OCI-M1 (cell line): ENCODE measurements around the gene FCAMR.

Experiments used
- DNase-seq: peaks from one replicate; lab custom pipeline; 2025; lab: John Stamatoyannopoulos, UW

FCAMR gene

DNA sequence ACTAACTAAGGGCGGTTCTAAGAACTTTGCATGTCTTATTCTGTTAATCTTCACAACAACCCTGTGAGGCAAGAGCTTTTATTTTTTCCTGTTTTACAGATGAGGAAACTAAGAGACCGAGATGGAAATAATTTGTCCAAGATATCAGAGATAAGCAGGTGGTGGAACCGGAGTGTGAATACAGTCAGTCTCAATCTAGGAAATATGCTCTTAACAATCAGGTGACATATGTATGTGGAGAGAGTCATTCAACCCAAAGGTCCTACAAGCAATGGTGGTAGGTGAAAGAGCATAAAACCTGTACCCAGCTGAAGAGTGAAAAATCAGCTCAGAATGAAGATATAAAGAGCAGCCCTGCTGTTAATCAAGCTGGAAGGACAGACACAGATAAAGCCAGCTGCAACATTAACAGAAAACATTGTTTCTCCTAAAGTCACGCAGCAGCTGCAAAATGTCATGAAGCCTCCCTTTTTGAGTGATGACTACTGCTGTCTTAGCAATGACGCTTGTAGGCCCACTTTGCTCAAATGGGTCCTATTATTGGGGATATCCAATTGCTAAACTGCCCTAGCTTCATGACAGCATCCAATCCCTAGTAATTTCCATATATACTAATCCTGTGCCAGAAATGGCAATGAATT lies 30.5 kb upstream of the FCAMR start:
- no peak for DNase-seq

DNA sequence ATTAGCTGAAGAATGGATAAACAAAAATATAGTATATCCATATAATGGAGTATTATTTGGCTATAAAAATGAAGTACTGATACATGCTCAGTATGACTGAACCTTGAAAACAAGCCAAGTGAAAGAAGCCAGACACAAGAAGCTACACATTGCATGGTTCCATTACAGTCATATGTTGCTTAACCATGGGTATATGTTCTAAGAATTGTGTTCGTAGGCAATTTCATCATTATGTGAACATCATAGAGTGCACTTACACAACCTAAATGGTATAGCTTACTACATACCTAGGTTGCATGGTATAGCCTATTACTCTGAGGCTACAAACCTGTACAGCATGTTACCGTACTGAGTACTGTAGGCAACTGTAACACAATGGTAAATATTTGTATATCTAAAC lies 28.6 kb upstream of the FCAMR start:
- DNase-seq: no peak

DNA sequence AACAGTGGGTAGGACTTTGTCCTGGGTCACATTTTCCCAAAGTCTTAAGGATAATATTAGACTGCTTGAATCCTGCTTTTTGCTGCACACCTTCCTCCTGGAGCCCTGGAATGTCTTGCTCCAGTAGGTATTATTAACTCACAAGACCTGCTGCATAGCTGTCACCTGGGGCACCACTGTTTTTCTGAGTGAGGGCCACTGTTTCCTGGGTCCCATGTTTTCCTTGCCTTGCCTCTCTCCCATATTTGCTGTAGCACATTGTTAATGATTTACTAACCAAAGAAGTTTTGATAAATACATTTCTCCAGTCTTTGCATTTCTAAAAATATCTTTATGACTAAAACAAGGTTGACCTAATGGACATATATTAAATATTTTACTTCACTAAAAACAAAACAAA lies 22.5 kb upstream of the FCAMR start:
- DNase-seq: no peak

DNA sequence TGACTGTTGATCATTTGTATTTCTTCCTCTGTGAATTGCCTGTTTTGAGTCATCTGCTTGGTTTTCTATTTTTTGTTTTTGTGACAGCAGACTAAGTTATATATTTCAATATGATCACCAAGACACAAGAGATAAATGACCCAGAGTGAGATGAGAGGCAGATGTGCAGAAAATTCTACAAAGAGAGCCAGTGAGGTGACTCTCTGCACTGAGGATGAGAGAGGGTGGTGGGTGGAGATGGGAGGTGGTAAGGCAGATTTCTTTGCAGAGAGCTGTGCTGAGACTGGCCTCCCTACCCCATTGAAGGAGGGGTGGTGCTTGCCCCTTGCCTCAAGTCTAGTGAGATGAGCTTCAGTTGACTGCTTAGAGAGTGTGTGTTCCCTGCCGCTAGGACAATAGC lies 17.6 kb upstream of the FCAMR start:
- no peak for DNase-seq

DNA sequence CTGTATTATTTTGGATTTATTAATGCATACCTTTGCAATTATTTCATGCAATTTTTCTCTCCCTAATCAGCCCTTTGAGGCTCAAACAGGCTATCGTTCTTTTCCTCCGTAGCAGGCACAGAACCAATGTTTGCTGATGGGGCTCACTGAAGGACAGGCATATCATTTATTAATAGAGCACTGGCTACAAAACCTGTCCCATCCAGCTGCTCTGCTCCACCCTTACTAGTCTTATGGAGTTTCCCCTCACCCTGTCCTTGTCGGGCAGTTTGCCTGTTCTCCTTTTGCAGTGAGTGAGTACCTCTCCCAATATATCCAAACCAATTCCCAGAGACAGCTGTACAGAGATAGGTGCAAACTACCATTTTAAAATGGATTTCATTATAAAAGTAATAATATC lies 16.6 kb upstream of the FCAMR start:
- DNase-seq: no peak

DNA sequence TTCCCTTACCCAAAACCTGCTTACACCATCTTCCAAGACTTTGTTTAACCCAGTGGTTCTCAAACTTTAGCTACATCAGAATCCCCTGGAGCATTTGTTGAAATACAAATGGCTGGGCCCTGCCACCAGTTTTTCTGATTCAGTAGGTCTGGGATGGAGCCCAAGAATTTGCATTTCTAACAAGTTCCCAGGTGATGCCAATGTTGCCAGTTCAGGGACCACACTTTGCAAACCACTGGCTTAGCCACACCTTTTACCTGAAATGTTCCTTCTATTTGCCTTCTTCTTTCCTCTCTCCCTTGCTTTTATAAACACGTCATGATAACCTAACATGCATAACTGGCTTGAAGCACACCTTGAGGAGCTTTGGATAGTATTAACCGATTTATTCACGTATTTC lies 16.1 kb upstream of the FCAMR start:
- no peak for DNase-seq

DNA sequence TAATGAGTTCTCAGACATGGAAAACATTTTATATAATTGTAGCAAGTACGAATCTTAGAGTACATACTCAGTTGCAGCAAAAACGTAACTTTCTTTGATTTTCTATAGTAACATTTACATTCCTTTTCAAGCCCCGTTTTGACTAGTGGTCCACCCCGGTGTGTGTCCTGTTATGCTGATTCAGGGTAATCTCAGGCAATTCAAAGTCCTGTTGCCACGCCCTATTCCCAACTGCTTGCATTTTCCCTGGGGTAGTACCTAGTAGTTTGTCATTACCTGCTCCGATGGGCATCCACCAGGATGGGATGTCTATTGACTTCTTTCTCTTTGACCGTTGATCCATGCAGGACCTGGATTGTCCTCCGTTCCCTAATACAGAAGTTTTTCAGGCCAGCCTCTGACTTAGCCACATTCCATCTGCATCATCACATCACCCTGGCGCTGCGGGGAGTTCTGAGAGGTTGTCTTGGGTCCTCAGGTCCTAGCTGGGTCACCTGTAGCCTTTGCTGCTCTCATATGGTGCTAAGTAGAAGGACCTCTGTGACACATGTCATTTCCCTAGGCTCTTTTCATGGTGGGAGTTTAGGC lies 15.0 kb upstream of the FCAMR start:
- DNase-seq: no peak

DNA sequence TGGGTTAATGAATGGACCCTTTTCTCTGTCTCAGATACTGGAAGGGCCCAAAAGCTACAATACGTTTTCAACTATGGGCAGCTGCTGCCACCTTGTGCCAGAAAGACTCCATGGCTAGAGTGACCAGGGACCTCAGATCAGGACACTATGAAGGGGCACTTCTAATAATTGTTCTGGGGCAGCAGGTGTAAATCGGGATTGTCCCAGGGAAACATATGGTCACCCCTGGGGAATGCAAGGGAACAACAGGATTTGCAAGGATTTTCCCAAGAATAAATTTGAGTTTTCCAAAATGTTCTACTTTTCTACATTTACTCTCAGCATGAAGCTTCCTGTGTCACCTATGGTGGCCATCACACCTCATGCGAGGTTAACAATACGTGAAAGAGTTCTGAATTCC lies 12.0 kb upstream of the FCAMR start:
- peak; percentile 86 for DNase-seq

DNA sequence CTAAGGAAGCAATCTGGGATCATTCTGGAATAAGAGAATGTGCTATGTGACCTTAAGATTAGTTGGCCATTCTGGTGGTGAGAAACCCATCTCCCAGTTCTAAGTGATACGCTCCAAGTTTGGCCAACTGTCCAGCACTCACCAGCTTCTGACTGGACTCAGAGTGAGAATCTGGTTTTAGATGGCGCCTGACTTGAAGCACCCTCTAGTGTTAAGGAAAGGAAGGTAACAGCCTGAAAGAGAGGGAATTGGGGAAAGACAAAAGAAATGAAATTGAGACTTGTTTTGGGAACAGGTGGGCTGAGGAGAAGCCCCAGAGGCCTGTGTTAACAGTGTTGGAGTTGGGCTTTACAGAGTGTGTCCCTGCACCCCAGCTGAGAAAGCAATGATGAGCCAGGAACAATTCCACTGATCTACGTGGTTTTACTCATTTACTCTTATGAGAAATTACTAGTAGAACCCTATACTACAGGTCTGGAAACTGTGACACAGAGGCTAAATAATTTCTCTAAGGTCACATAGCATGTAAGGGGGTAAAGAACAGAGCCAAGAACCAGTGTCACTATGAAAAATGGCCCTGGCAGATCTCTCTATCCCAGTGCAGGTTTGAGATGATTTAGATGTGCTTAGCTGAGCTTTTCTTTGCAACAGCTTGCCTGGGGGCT lies 9.3 kb upstream of the FCAMR start:
- DNase-seq: peak; percentile 69

DNA sequence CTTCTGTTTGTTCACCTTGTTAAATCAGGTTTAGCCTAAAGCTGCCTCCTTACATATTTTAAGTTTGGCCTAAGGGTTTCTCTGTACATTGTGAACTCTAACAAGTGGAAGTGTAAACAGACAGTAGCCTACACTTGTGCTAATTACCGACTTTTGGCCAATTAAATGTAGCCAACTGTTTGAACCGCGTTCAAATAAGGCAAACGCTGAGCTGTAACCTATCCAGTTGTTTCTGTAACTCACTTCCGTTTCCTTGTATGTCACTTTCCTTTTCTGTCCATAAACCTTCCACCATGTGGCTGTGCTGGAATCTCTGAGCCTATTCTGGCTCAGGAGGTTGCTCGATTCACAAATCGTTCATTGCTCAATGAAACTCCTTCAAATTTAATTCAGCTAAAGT lies 8.0 kb upstream of the FCAMR start:
- DNase-seq: no peak

DNA sequence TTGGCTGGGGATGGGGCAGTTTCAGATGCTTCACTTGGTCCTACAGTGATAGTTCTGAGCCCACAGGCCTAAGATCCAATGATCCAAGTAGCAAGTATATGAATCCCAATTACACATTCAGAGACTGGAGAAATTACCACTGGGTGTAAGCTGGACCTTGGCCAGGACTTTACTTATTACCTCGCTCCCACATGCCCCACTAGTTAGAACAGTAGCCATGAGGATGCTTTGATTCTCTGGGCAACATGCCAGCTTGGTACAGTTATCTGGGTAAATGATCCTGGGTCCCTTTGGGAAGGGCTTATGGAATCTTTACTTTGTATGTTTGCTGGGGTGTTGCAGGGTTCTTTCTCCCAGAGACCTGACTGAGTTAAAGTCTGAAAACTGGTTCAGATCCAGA lies 5.0 kb upstream of the FCAMR start:
- no peak for DNase-seq

DNA sequence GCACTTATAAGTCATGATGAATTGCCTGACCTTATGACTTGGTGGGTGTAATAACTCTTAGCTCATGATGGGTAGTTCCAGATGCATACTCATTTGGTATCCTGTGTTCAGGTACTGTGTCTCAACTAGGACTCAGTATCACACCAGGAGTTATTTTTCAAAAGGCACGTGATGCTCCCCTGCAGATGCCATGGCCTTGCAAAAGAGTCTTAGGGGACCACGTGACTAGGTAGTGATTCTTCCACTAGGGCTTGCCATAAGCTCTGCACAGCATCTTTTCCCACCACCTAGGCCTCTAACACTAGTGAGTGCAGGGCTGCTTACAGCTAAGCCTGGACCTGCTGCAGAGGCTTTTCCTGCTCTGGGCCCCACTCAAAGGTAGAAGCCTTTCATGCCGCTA lies 3.9 kb upstream of the FCAMR start:
- no peak for DNase-seq

DNA sequence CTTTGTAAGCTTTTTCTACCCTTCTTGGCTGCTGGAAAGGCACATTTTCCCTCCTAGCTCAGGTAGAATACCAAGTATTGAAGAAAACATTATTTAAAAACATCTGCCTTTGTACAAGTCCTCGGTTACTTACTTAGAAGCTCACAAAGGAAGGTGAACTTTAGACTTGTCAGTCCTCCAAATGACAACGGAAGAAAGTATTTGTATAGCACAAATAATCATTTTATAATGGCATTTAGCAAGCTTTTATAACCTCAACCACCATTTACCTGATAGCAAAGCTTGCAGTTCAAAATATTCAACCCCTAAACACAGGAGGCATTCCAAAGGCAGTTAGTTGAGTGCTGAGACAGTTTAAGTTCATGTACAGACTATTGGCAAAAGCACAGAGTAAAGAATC lies 2.5 kb upstream of the FCAMR start:
- no peak for DNase-seq

DNA sequence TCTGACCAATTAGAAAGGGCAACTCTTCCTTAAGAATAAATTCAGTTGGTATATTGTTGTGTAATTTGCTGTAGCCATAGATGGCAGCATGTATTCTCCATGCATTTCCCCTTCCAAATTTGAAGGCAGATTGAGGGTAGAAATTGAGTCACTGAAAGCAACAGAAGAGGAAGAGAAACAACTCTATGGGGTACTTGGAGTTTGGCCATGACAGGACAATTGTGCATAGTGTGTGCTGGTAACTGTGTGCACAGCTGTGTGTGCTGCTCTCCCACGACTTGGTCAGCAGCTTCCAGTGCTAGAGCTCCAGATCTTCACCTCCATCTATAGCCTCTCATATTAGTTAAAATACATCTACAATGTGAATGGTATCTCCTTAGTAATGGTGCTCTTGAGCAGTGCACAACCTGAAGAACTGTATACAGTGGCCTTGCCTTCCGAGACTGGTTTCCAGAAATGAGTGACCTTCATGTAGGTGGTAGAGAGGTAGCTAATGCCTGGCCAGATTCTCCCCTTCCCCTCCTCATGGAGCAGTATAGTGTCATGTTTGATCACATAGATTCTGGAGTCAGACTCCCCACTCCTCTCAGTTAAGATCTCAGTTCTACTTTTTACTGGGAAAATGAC lies 882 bp upstream of the FCAMR start:
- no peak for DNase-seq

DNA sequence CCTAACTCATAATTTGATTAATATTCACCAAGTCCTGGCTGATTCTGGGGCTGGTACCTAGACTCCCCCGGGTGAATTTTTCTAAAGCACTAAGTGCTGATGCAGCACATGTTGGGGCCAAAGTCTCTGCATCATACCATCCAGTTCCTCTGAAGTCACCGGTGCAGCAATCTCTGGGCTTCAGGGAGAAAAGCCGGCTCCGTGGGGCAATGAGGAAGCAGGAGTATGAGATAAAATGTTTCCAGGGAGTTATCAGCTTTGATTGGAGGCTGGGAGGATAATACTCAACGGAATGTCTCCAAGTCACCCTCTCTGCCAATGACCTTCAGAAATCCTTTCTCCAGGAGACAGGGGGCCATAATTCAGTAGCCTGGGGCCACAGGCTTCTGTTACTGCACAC lies 1.2 kb downstream of the FCAMR start:
- DNase-seq: no peak

DNA sequence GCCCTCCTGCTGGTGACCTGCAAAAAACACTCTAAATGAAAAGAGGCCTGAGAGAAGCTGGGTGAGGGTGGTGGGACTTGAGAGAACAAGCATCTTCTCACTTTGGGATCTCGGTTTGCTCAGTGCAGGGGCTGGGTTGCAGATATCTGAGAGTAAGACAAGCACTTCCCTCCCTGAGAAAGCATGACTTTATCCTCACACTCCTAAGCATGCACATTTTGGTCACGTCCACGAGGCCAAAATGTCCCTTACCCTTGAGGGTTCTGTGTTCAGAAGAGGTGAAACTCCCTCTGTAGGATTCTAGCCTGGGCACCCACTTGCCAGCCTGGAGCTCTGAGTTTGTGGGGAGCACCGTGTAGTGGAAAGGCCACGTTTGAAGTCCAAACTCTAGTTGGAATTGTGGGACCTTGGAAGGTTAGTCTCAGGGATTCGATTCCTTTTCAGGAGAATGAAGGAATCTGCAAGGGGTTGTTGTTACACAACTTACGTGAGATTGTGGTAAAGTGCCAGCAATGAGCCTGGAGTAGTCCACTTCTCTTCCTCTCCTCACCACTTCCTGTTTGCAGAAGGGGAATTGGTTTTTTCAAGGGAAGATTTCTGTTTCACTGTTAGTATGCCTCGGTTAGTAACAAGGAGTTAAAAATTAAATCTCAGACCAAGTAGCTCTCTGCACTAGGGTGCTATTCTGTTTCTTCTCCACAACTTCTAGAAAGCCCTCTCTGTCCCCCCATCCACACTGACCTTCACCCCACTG lies 3.0 kb downstream of the FCAMR start:
- peak; percentile 75 for DNase-seq

DNA sequence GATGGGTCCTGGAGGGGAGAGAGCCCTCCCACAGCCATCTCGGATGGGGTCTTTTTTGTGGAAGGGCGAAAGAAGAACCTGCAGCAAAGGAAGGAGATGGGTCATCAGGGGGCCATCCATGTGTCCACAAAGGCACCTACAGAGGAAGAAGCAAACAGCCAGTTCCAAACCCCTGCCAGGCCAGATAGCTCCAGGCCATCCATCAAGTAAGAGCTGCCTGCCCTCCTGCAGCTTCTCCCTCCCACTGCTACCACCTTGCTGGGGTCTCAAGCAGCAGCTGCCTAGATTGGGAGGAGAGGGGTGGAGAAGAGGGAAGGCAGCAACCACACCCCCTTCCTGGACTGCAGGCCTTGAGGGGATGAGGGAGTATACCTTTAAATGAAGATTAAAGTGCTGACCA lies 4.5 kb downstream of the FCAMR start:
- no peak for DNase-seq

DNA sequence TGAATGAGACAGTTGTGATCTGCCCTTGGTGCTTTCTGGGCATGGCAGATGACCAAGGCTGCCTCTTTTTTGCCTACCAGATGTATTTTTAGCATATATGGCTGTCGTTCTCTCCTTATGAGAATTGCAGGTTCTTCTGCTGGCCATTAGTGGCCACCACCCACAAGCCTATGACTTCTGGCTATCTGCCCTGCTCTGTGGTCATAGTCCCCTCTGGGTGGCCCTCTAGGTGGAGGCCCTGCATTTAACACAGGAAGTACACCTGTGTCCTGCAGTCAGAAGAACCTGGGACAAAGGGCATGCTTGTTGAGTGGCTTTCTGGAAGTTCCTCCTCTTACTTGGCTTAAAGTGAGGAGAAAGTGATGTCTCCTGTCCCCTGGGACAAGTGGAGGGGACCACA lies 6.5 kb downstream of the FCAMR start:
- no peak for DNase-seq

DNA sequence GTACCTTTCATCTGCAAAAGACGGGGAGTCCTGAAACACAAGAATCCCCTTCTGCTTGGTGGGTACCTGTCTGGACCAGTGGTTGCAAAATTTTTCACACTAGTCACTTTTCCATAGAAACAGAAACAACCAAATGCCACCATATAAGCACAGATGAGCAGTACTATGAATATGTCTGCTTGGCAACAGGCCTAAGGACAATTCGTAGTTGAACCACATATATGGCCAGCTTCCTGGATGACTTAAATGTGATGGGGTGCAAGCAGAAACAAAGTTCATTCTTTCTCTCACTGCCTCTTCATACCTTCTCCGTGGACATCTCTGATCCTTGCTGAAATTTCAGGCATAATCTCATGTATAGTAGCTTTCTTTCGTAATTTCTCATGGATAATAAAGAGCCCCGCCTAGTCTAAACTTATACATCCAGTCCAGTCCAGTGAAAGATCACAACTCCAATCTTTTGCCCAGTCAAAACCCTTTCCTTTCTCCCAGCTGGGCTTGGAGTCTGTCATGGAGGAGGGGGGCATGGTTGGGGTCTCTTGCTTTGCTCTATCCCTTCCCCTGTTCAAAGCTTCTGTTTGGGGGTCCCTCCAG lies 7.0 kb downstream of the FCAMR start:
- DNase-seq: no peak

DNA sequence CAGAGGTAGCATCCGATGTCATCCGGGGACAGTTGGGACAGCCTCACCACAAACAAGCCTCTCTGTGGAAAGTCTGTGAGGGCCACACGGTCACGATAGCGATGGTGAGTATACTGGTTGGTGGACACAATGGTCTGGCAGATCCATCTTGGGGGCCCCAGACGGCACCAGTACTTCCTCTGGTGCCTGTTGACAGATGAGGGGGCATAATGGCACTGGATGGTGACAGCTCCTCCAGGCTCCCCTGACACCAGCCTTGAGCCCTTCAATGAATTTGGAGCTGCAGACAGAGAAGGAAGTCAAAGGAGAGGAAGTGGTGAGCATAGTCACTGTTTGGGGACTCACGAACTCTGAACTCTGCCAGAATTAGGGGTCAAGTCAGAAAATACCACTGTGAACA lies 8.0 kb downstream of the FCAMR start:
- DNase-seq: no peak

DNA sequence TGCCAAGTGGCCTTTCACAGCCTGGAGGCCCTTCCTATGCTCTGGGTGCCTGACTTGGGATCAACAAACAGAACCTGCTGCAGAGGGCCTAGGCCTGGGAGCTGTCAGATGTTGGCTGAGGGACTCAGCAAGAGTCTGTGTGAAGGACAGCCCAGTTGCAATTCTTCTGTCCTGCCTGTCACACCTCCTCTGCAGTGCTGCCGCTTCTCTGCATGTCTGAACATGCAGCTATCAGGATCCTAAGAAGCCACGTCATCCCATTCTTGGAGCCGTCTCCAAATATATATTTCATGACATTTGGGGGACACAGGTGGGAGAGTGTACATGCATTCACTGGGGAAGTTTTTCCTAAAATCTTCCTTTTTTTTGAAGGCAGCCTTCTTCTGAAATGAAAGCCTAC lies 8.6 kb downstream of the FCAMR start:
- no peak for DNase-seq

DNA sequence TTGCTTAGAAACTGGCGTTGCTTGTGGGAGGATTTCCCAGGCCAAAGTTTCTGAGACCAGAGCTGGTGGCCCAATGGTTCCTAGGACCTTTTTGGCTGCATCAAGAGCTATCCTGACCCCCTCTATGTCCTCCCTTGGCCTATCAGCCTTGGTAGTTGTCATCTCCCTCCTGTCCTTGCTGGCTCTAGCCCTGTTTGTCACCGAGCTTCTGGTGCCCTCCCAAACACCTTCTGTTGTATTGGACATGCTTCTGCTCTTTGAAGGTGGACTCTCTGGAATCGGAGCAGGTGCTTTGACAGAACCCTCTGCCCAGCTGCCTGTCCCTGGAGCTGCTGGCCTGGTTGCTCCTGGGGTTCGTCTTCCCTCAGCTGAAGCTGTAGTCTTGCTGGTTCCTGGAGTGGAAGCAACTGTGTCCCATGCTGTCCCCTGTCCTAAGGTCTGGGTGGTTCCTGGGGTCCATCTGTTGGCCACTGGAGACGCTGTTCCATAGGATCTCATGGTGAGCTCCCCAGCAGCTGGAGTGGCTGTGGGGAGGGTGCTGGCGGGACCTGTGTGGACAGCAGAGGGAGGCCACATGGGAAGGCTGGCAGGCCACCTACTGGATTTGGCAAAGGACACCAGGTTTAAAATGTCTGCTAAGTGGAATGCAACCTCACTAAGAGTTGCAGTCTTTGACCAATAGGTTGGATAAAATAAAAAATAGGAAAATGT lies 9.4 kb downstream of the FCAMR start:
- DNase-seq: no peak
